CD4-positive, alpha-beta T cell (primary cell): Measurements from ENCODE around the gene PTPRM. TPM values are rescaled to one million over a fixed set of nuclear protein-coding genes. Genes with fewer than 3 reads are reported as not detected.

Source experiments
- ATAC-seq: fragments of 200-7000 bp; cut with Tn5 transposase; one replicate; pipeline ENCODE4 v1.10.0; 2022; ENCODE audit warnings: mild to moderate bottlenecking; ENCODE audit not compliant: poor library complexity
- CTCF ChIA-PET: fragments of 350-600 bp; sonication (Branson Sonifier 250); formaldehyde crosslinking; loops from one replicate; lab custom pipeline; 2021; ENCODE audit warnings: antibody characterized with exemption, inconsistent platforms; lab: Charles Lee
- POLR2A ChIA-PET: fragments of 350-600 bp; sonication (Branson Sonifier 250); formaldehyde crosslinking; loops from one replicate; lab custom pipeline; 2021; ENCODE audit warnings: antibody characterized with exemption, inconsistent platforms; lab: Charles Lee
- DNase-seq, 14 experiments: peaks; one replicate each; pipeline ENCODE4 v3.0.0-alpha.2; 2013 to 2020; ENCODE audit warnings: mixed read lengths in 2 of 14
- H3K27ac ChIP-seq, 2 donors: one replicate each; pipeline versions ENCODE4 v1.5.1 to v1.7.0; 2013; ENCODE audit warnings: low read length in 2 of 2, low read depth in 1 of 2, mild to moderate bottlenecking in 1 of 2
- H3K27me3 ChIP-seq, 2 experiments: 1 replicate in 1 of 2; 2 replicates in 1 of 2; pipeline versions ENCODE4 v1.6.1 to v1.7.0; 2013; ENCODE audit warnings: low read length in 2 of 2, control low read depth in 1 of 2, mild to moderate bottlenecking in 1 of 2, moderate library complexity in 1 of 2; ENCODE audit not compliant: insufficient read depth in 2 of 2, control insufficient read depth in 1 of 2
- H3K36me3 ChIP-seq: one replicate; pipeline ENCODE4 v1.6.1; 2013; ENCODE audit warnings: low read length, control low read depth; ENCODE audit not compliant: insufficient read depth
- H3K4me1 ChIP-seq: one replicate; pipeline ENCODE4 v1.6.1; 2013; ENCODE audit warnings: low read length, control low read depth; ENCODE audit not compliant: insufficient read depth
- H3K4me3 ChIP-seq: one replicate; pipeline ENCODE4 v1.5.1; 2013; ENCODE audit warnings: mild to moderate bottlenecking, low read length, moderate library complexity
- H3K9me3 ChIP-seq, 2 experiments: 1 replicate in 1 of 2; 2 replicates in 1 of 2; pipeline versions ENCODE4 v1.6.1 to v1.7.0; 2013; ENCODE audit warnings: low read length in 2 of 2, mild to moderate bottlenecking in 2 of 2, control low read depth in 1 of 2, moderate library complexity in 1 of 2; ENCODE audit not compliant: control insufficient read depth in 1 of 2, insufficient read depth in 1 of 2
- H3K27ac Mint-ChIP-seq: one replicate; pipeline ENCODE4 v1.8.0; 2020; ENCODE audit warnings: mixed read lengths
- H3K27me3 Mint-ChIP-seq: one replicate; pipeline ENCODE4 v1.8.0; 2021; ENCODE audit warnings: mixed read lengths
- H3K36me3 Mint-ChIP-seq: one replicate; pipeline ENCODE4 v1.8.0; 2021; ENCODE audit warnings: low read depth, mixed read lengths
- H3K4me1 Mint-ChIP-seq: one replicate; pipeline ENCODE4 v1.8.0; 2021; ENCODE audit warnings: low read depth, mixed read lengths
- H3K4me3 Mint-ChIP-seq: one replicate; pipeline ENCODE4 v1.8.0; 2020; ENCODE audit warnings: mild to moderate bottlenecking, mixed read lengths
- H3K9me3 Mint-ChIP-seq: one replicate; pipeline ENCODE4 v1.8.0; 2020; ENCODE audit warnings: mixed read lengths
- CTCF ChIP-seq: fragments of 200-600 bp; IDR thresholded peaks from one replicate; pipeline ENCODE4 v1.8.0; 2022; ENCODE audit warnings: antibody characterized with exemption, mild to moderate bottlenecking
- intact Hi-C, 2 experiments: fragments of 100-400 bp; cut with DNase I in 1 of 2; cut with micrococcal nuclease in 1 of 2; formaldehyde crosslinking; loops; one replicate each; pipeline versions ENCODE4 v1.15.1 to v1.9.0; 2023 to 2025; cut with DNase I, micrococcal nuclease
- total RNA-seq, 174 experiments: library from RNA in 2 of 174; stranded (reverse) in 2 of 174; gene quantifications; one replicate each; pipeline ENCODE4 v1.2.3 and lab custom pipeline; 2021 to 2026

The PTPRM gene
- total RNA-seq, 2 experiments from 2014 or later = 21.7 to 21.9 TPM

- Histone ChIP-seq H3K9me3 (no peaks in the 10 kb centered on the region), H3K4me1 (no peaks in the 10 kb centered on the region), H3K4me3 (no peak overlapping the region), H3K27me3 (no peaks in the 10 kb centered on the region), H3K27ac (no peak overlapping the region), H3K36me3 (no peaks in the 10 kb centered on the region)
- Mint-ChIP-seq H3K27me3 (no peaks in the 10 kb centered on the region), H3K4me1 (no peaks in the 10 kb centered on the region), H3K36me3 (no peaks in the 10 kb centered on the region), H3K9me3 (no peaks in the 10 kb centered on the region), H3K4me3 (no peak overlapping the region), H3K27ac (no peak overlapping the region)
- DNase-seq (no peak), ATAC-seq (no peak)
- CTCF ChIA-PET = no interaction called here
- POLR2A ChIA-PET = no interaction called here
- no peak for TF ChIP-seq CTCF
- intact Hi-C loops = no loop called here
Measured at GRCh38 chr18:7728297-7728696, 161.2 kb downstream of the PTPRM start.

GRCh38 chr18:7729868-7730267 lies 162.8 kb downstream of the PTPRM start:
- POLR2A ChIA-PET = no interaction called here
- no peaks in the 10 kb centered on the region for H3K4me1 ChIP-seq
- no peak overlapping the region for H3K4me3 ChIP-seq
- no peak overlapping the region for H3K27ac Mint-ChIP-seq
- H3K9me3 Mint-ChIP-seq = no peaks in the 10 kb centered on the region
- H3K9me3 ChIP-seq = no peaks in the 10 kb centered on the region
- no peaks in the 10 kb centered on the region for H3K36me3 ChIP-seq
- CTCF ChIA-PET = no interaction called here
- DNase-seq (no peak), ATAC-seq (no peak)
- no peak overlapping the region for H3K4me3 Mint-ChIP-seq
- no peaks in the 10 kb centered on the region for H3K4me1 Mint-ChIP-seq
- TF ChIP-seq CTCF = no peak
- H3K27me3 ChIP-seq = no peaks in the 10 kb centered on the region
- no peak overlapping the region for H3K27ac ChIP-seq
- no peaks in the 10 kb centered on the region for H3K27me3 Mint-ChIP-seq
- no peaks in the 10 kb centered on the region for H3K36me3 Mint-ChIP-seq
- intact Hi-C loops = no loop called here

GRCh38 chr18:7730682-7731081 lies 163.6 kb downstream of the PTPRM start:
- Mint-ChIP-seq H3K4me3 (no peak overlapping the region), H3K36me3 (no peaks in the 10 kb centered on the region), H3K27me3 (no peaks in the 10 kb centered on the region), H3K27ac (no peak overlapping the region), H3K9me3 (no peaks in the 10 kb centered on the region), H3K4me1 (no peaks in the 10 kb centered on the region)
- DNase-seq (no peak), ATAC-seq (no peak)
- Histone ChIP-seq H3K36me3 (no peaks in the 10 kb centered on the region), H3K27me3 (no peaks in the 10 kb centered on the region), H3K27ac (no peak overlapping the region), H3K9me3 (no peaks in the 10 kb centered on the region), H3K4me3 (no peak overlapping the region), H3K4me1 (no peaks in the 10 kb centered on the region)
- CTCF ChIA-PET = no interaction called here
- POLR2A ChIA-PET = no interaction called here
- no peak for TF ChIP-seq CTCF
- intact Hi-C loops = no loop called here
